SK-N-MC (cell line): ENCODE measurements around the gene PRKG1.

Experiments
- DNase-seq: peaks from one replicate; pipeline ENCODE4 v3.0.0-alpha.2; 2011; ENCODE audit warnings: low read depth, low spot score
- H3K27ac ChIP-seq: fragments of 200-600 bp; sonication (generic); 2 replicates; pipeline ENCODE4 v1.5.1; 2016; ENCODE audit warnings: mixed run types
- H3K36me3 ChIP-seq: fragments of 200-600 bp; sonication (generic); 2 replicates; pipeline ENCODE4 v1.6.1; 2017; ENCODE audit warnings: antibody characterized with exemption, low read length, mixed read lengths; ENCODE audit not compliant: insufficient read depth
- H3K4me3 ChIP-seq: fragments of 200-600 bp; sonication (generic); 2 replicates; pipeline ENCODE4 v1.5.1; 2016
- H3K9ac ChIP-seq: fragments of 200-600 bp; sonication (generic); 2 replicates; pipeline ENCODE4 v1.8.0; 2017; ENCODE audit warnings: mixed run types, mixed read lengths; ENCODE audit not compliant: insufficient read length
- H3K9me3 ChIP-seq: fragments of 200-600 bp; sonication (generic); 2 replicates; pipeline ENCODE4 v1.6.1; 2017; ENCODE audit warnings: low read depth, mild to moderate bottlenecking, antibody characterized with exemption, low read length, moderate library complexity, mixed read lengths
- EZH2 ChIP-seq: fragments of 200-600 bp; sonication (generic); IDR thresholded peaks from one replicate; pipeline ENCODE4 v1.6.1; 2017; ENCODE audit warnings: antibody characterized with exemption
- FOXP2 ChIP-seq: optimal IDR thresholded peaks from 2 replicates; pipeline ENCODE3; 2011; ENCODE audit warnings: mild to moderate bottlenecking, moderate library complexity; ENCODE audit not compliant: insufficient read depth; ENCODE audit errors: extremely low read length, control extremely low read depth
- POLR2AphosphoS5 ChIP-seq: IDR thresholded peaks from 2 replicates; pipeline ENCODE4 v1.6.1; 2012; ENCODE audit warnings: mild to moderate bottlenecking, low read depth, low read length, borderline replicate concordance

Gene PRKG1

GRCh38 chr10:51773681-51774080 is 699.4 kb downstream of the PRKG1 start:
- no peak overlapping the region for H3K9ac ChIP-seq
- no peak overlapping the region for H3K27ac ChIP-seq
- no peak for DNase-seq
- no peaks in the 10 kb centered on the region for H3K9me3 ChIP-seq
- no peaks in the 10 kb centered on the region for H3K36me3 ChIP-seq
- TF ChIP-seq FOXP2, result no peak
- no peak for TF ChIP-seq EZH2
- TF ChIP-seq POLR2AphosphoS5, result no peak
- no peak overlapping the region for H3K4me3 ChIP-seq

GRCh38 chr10:51783941-51784340 is 709.7 kb downstream of the PRKG1 start:
- no peak for TF ChIP-seq EZH2
- no peak for TF ChIP-seq POLR2AphosphoS5
- TF ChIP-seq FOXP2, result no peak
- Histone ChIP-seq H3K27ac (no peak overlapping the region), H3K9ac (no peak overlapping the region), H3K36me3 (no peaks in the 10 kb centered on the region), H3K9me3 (no peaks in the 10 kb centered on the region), H3K4me3 (no peak overlapping the region)
- DNase-seq, result no peak

GRCh38 chr10:51786016-51786683 is 711.9 kb downstream of the PRKG1 start:
- no peak for DNase-seq
- Histone ChIP-seq H3K36me3 (no peaks in the 10 kb centered on the region), H3K4me3 (no peak overlapping the region), H3K9ac (no peak overlapping the region), H3K27ac (no peak overlapping the region), H3K9me3 (no peaks in the 10 kb centered on the region)
- TF ChIP-seq EZH2, result no peak

GRCh38 chr10:51786684-51787035 is 712.4 kb downstream of the PRKG1 start:
- H3K36me3 ChIP-seq, result no peaks in the 10 kb centered on the region
- no peak overlapping the region for H3K9ac ChIP-seq
- no peak for TF ChIP-seq POLR2AphosphoS5
- no peak for TF ChIP-seq FOXP2
- TF ChIP-seq EZH2, result no peak
- no peak for DNase-seq
- H3K4me3 ChIP-seq, result no peak overlapping the region
- no peaks in the 10 kb centered on the region for H3K9me3 ChIP-seq
- H3K27ac ChIP-seq, result no peak overlapping the region

GRCh38 chr10:51788273-51788672 is 714.0 kb downstream of the PRKG1 start:
- H3K4me3 ChIP-seq, result no peak overlapping the region
- TF ChIP-seq POLR2AphosphoS5, result no peak
- no peak for TF ChIP-seq EZH2
- no peak for TF ChIP-seq FOXP2
- H3K9ac ChIP-seq, result no peak overlapping the region
- no peak overlapping the region for H3K27ac ChIP-seq
- no peaks in the 10 kb centered on the region for H3K9me3 ChIP-seq
- no peak for DNase-seq
- H3K36me3 ChIP-seq, result no peaks in the 10 kb centered on the region

GRCh38 chr10:51789118-51789517 is 714.8 kb downstream of the PRKG1 start:
- H3K27ac ChIP-seq, result no peak overlapping the region
- no peak overlapping the region for H3K9ac ChIP-seq
- TF ChIP-seq POLR2AphosphoS5 (no peak), EZH2 (no peak), FOXP2 (no peak)
- no peaks in the 10 kb centered on the region for H3K36me3 ChIP-seq
- DNase-seq, result no peak
- H3K4me3 ChIP-seq, result no peak overlapping the region
- no peaks in the 10 kb centered on the region for H3K9me3 ChIP-seq

GRCh38 chr10:51789903-51790302 is 715.6 kb downstream of the PRKG1 start:
- Histone ChIP-seq H3K4me3 (no peak overlapping the region), H3K9ac (no peak overlapping the region), H3K9me3 (no peaks in the 10 kb centered on the region), H3K36me3 (no peaks in the 10 kb centered on the region), H3K27ac (no peak overlapping the region)
- DNase-seq, result no peak
- TF ChIP-seq EZH2 (no peak), FOXP2 (no peak), POLR2AphosphoS5 (no peak)

- H3K9me3 ChIP-seq, result no peaks in the 10 kb centered on the region
- no peak overlapping the region for H3K27ac ChIP-seq
- no peaks in the 10 kb centered on the region for H3K36me3 ChIP-seq
- no peak overlapping the region for H3K4me3 ChIP-seq
- TF ChIP-seq FOXP2 (no peak), EZH2 (no peak), POLR2AphosphoS5 (no peak)
- DNase-seq, result no peak
- H3K9ac ChIP-seq, result no peak overlapping the region
Measured at GRCh38 chr10:51792678-51793077, 718.4 kb downstream of the PRKG1 start.

- no peak for DNase-seq
- no peaks in the 10 kb centered on the region for H3K9me3 ChIP-seq
- TF ChIP-seq FOXP2, result no peak
- no peak for TF ChIP-seq EZH2
- no peak for TF ChIP-seq POLR2AphosphoS5
Measured at GRCh38 chr10:51800121-51800520, 725.8 kb downstream of the PRKG1 start.

GRCh38 chr10:51800725-51801424 is 726.6 kb downstream of the PRKG1 start:
- Histone ChIP-seq H3K4me3 (no peak overlapping the region), H3K9ac (no peak overlapping the region), H3K36me3 (no peaks in the 10 kb centered on the region), H3K9me3 (no peaks in the 10 kb centered on the region), H3K27ac (no peak overlapping the region)
- DNase-seq, result no peak
- no peak for TF ChIP-seq FOXP2
- TF ChIP-seq EZH2, result no peak
- TF ChIP-seq POLR2AphosphoS5, result no peak

More at GRCh38 chr10:51800121-51800520, 725.8 kb downstream of the PRKG1 start:
- Histone ChIP-seq H3K36me3 (no peaks in the 10 kb centered on the region), H3K4me3 (no peak overlapping the region), H3K9ac (no peak overlapping the region), H3K27ac (no peak overlapping the region)
